Mesothelial cell of epicardium (in vitro differentiated cells): ENCODE results near the gene RETN. TPM values are rescaled to one million over a fixed set of nuclear protein-coding genes. Genes with fewer than 3 reads are reported as not detected.

Source experiments
- DNase-seq, 2 experiments: peaks; one replicate each; pipeline ENCODE4 v3.0.0; 2021; ENCODE audit warnings: low spot score in 2 of 2; ENCODE audit not compliant: unreplicated experiment in 2 of 2
- H3K27ac Mint-ChIP-seq: 2 replicates; pipeline ENCODE4 v1.8.0; 2021; ENCODE audit warnings: mixed read lengths
- H3K27me3 Mint-ChIP-seq: 2 replicates; pipeline ENCODE4 v1.8.0; 2021; ENCODE audit warnings: low read depth, mixed read lengths
- H3K36me3 Mint-ChIP-seq: 2 replicates; pipeline ENCODE4 v1.8.0; 2021; ENCODE audit warnings: mixed read lengths
- H3K4me1 Mint-ChIP-seq: 2 replicates; pipeline ENCODE4 v1.8.0; 2021; ENCODE audit warnings: mixed read lengths
- H3K4me3 Mint-ChIP-seq: 2 replicates; pipeline ENCODE4 v1.8.0; 2021; ENCODE audit warnings: mild to moderate bottlenecking, moderate library complexity, mixed read lengths
- H3K9me3 Mint-ChIP-seq: 2 replicates; pipeline ENCODE4 v1.8.0; 2021; ENCODE audit warnings: mixed read lengths
- CTCF ChIP-seq: fragments of 200-600 bp; sonication (generic); IDR thresholded peaks from one replicate; pipeline ENCODE4 v1.5.0; 2021; ENCODE audit warnings: antibody characterized with exemption; ENCODE audit not compliant: unreplicated experiment
- total RNA-seq: library from RNA; stranded (reverse); gene quantifications from 3 replicates; pipeline ENCODE4 v1.2.1, GENCODE V29; 2021

RETN gene
- total RNA-seq, 1 donor from 2014 or later = not detected

- TF ChIP-seq CTCF = no peak
- H3K27ac Mint-ChIP-seq = no peak overlapping the region
- peaks cover 6% of the 10 kb centered on the region for H3K9me3 Mint-ChIP-seq
- no peak for DNase-seq
- no peaks in the 10 kb centered on the region for H3K36me3 Mint-ChIP-seq
- H3K4me3 Mint-ChIP-seq = no peak overlapping the region
- peaks cover 6% of the 10 kb centered on the region for H3K27me3 Mint-ChIP-seq
- H3K4me1 Mint-ChIP-seq = no peaks in the 10 kb centered on the region
These were observed 46.8 kb downstream of the RETN start for GRCh38 chr19:7715671-7716070.

GRCh38 chr19:7716762-7717161 is 47.9 kb downstream of the RETN start:
- no peak overlapping the region for H3K4me3 Mint-ChIP-seq
- H3K4me1 Mint-ChIP-seq = no peaks in the 10 kb centered on the region
- H3K9me3 Mint-ChIP-seq = peaks cover 6% of the 10 kb centered on the region
- peaks cover 6% of the 10 kb centered on the region for H3K27me3 Mint-ChIP-seq
- DNase-seq = no peak
- no peak overlapping the region for H3K27ac Mint-ChIP-seq
- H3K36me3 Mint-ChIP-seq = no peaks in the 10 kb centered on the region
- TF ChIP-seq CTCF = no peak

- peaks cover 6% of the 10 kb centered on the region for H3K9me3 Mint-ChIP-seq
- H3K36me3 Mint-ChIP-seq = no peaks in the 10 kb centered on the region
- H3K27me3 Mint-ChIP-seq = peaks cover 11% of the 10 kb centered on the region
- TF ChIP-seq CTCF = no peak
- H3K4me3 Mint-ChIP-seq = no peak overlapping the region
- H3K27ac Mint-ChIP-seq = no peak overlapping the region
- no peak for DNase-seq
- no peaks in the 10 kb centered on the region for H3K4me1 Mint-ChIP-seq
These were observed 49.8 kb downstream of the RETN start for GRCh38 chr19:7718668-7719067.

Other genes with a start within 250 kb of the RETN start
- gene PEX11G, start 180.0 kb upstream of the RETN start, total RNA-seq = 6.5 to 7.3 TPM (median 7.0 TPM) in 3 replicates
- 67.5 to 68.3 TPM (median 67.9 TPM) in 3 replicates for gene ZNF358, start 152.9 kb upstream of the RETN start, total RNA-seq
- gene MCOLN1, start 146.4 kb upstream of the RETN start, total RNA-seq = 20.5 to 21.0 TPM (median 20.7 TPM) in 3 replicates
- gene PNPLA6, start 133.3 kb upstream of the RETN start, total RNA-seq = 100 to 117 TPM (median 112 TPM) in 3 replicates
- 26.1 to 28.2 TPM (median 26.5 TPM) in 3 replicates for gene CAMSAP3, start 73.2 kb upstream of the RETN start, total RNA-seq
- gene XAB2, start 39.5 kb upstream of the RETN start, total RNA-seq = 43.9 to 46.6 TPM (median 44.6 TPM) in 3 replicates
- gene PET100, start 39.3 kb upstream of the RETN start, total RNA-seq = 139 to 152 TPM (median 149 TPM) in 3 replicates
- gene PCP2, start 35.3 kb upstream of the RETN start, total RNA-seq = 1.5 to 2.5 TPM (median 1.7 TPM) in 3 replicates
- 88.1 to 99.0 TPM (median 97.7 TPM) in 3 replicates for gene STXBP2, start 31.9 kb upstream of the RETN start, total RNA-seq
- not detected in 3 replicates for gene MCEMP1, start 8.0 kb downstream of the RETN start, total RNA-seq
- gene TRAPPC5, start 11.8 kb downstream of the RETN start, total RNA-seq = 83.9 to 93.7 TPM (median 85.2 TPM) in 3 replicates
- gene FCER2, start 33.1 kb downstream of the RETN start, total RNA-seq = not detected in 3 replicates
- not detected in 3 replicates for gene CLEC4G, start 63.1 kb downstream of the RETN start, total RNA-seq
- gene CD209, start 78.5 kb downstream of the RETN start, total RNA-seq = not detected in 3 replicates
- gene CLEC4M, start 94.2 kb downstream of the RETN start, total RNA-seq = 1.2 to 2.1 TPM (median 1.5 TPM) in 3 replicates
- gene EVI5L, start 161.2 kb downstream of the RETN start, total RNA-seq = 18.5 to 21.7 TPM (median 19.5 TPM) in 3 replicates
- 23.4 to 25.1 TPM (median 24.0 TPM) in 3 replicates for gene PRR36, start 205.3 kb downstream of the RETN start, total RNA-seq
- gene LRRC8E, start 219.5 kb downstream of the RETN start, total RNA-seq = 4.3 to 5.2 TPM (median 4.9 TPM) in 3 replicates
- gene MAP2K7, start 234.8 kb downstream of the RETN start, total RNA-seq = 52.1 to 55.6 TPM (median 52.2 TPM) in 3 replicates
- 1.2 to 1.7 TPM (median 1.2 TPM) in 3 replicates for gene TGFBR3L, start 245.8 kb downstream of the RETN start, total RNA-seq